HepG2 (cell line): ENCODE data around the gene COMMD1. TPM values are rescaled to one million over a fixed set of nuclear protein-coding genes. Genes with fewer than 3 reads are reported as not detected.

Source experiments
- CTCF ChIP-seq: sonication (generic); formaldehyde crosslinking; IDR thresholded peaks from 2 replicates; pipeline ENCODE4 v1.5.0; 2020; ENCODE audit warnings: mild to moderate bottlenecking, missing genetic modification reagents, moderate library complexity
- DR1 ChIP-seq: sonication (generic); formaldehyde crosslinking; IDR thresholded peaks from 2 replicates; pipeline ENCODE4 v1.8.0; 2021; ENCODE audit warnings: mild to moderate bottlenecking, missing genetic modification reagents, inconsistent platforms
- FOXO1 ChIP-seq: sonication (generic); formaldehyde crosslinking; IDR thresholded peaks from 2 replicates; pipeline ENCODE4 v1.4.0; 2020; ENCODE audit warnings: missing genetic modification reagents
- KLF16 ChIP-seq, 2 experiments: sonication (generic) in 1 of 2; formaldehyde crosslinking in 1 of 2; IDR thresholded peaks; 2 replicates each; pipeline versions ENCODE4 v1.6.1 to v1.8.0; 2016 to 2023; ENCODE audit warnings: missing genetic modification reagents in 2 of 2, missing compliant biosample characterization in 1 of 2
- NR2F2 ChIP-seq: IDR thresholded peaks from 2 replicates; pipeline ENCODE4 v1.6.1; 2012; ENCODE audit warnings: low read depth, inconsistent platforms, borderline replicate concordance
- PCBP1 ChIP-seq: fragments of 200-400 bp; formaldehyde crosslinking; IDR thresholded peaks from 2 replicates; pipeline ENCODE4 v1.6.1; 2017; ENCODE audit warnings: mild to moderate bottlenecking, low read depth, low read length, borderline replicate concordance
- RELA ChIP-seq: sonication (generic); formaldehyde crosslinking; IDR thresholded peaks from 2 replicates; pipeline ENCODE4 v1.4.0; 2020; ENCODE audit warnings: missing genetic modification reagents
- YEATS4 ChIP-seq: sonication (generic); formaldehyde crosslinking; IDR thresholded peaks from 2 replicates; pipeline ENCODE4 v1.4.0; 2020; ENCODE audit warnings: missing genetic modification reagents, borderline replicate concordance
- ZBTB43 ChIP-seq: sonication (generic); formaldehyde crosslinking; conservative IDR thresholded peaks from 2 replicates; pipeline ENCODE4 v1.4.0; 2020; ENCODE audit warnings: missing genetic modification reagents
- ZC3H4 ChIP-seq: sonication (generic); formaldehyde crosslinking; IDR thresholded peaks from 2 replicates; pipeline ENCODE4 v1.4.0; 2020; ENCODE audit warnings: missing genetic modification reagents, borderline replicate concordance
- ZNF160 ChIP-seq: sonication (generic); formaldehyde crosslinking; IDR thresholded peaks from 2 replicates; pipeline ENCODE4 v1.8.0; 2022; ENCODE audit warnings: mild to moderate bottlenecking, inconsistent platforms, missing genetic modification reagents
- ZNF441 ChIP-seq: sonication (generic); formaldehyde crosslinking; IDR thresholded peaks from 2 replicates; pipeline ENCODE4 v1.7.0; 2021; ENCODE audit warnings: missing genetic modification reagents, borderline replicate concordance
- ZNF501 ChIP-seq: sonication (generic); formaldehyde crosslinking; IDR thresholded peaks from 2 replicates; pipeline ENCODE4 v1.5.1; 2020; ENCODE audit warnings: mild to moderate bottlenecking, moderate library complexity, missing genetic modification reagents
- ZNF609 ChIP-seq: sonication (generic); formaldehyde crosslinking; IDR thresholded peaks from 2 replicates; pipeline ENCODE4 v1.4.0; 2020; ENCODE audit warnings: mild to moderate bottlenecking, missing genetic modification reagents, borderline replicate concordance
- polyA plus RNA-seq, 8 experiments: library from polyadenylated mRNA; depleted of rRNA in 3 of 8; stranded (reverse) in 7 of 8; unstranded in 1 of 8; fragments of >200 nt; fragmentation: Illumina TruSeq in 4 of 8; extraction: Trizol in 4 of 8; gene quantifications; 2 replicates each; pipeline versions ENCODE4 v1.2.1 to v1.2.3, GENCODE V29; 2011 to 2016; ENCODE audit warnings: low read depth in 4 of 8, missing spikeins in 1 of 8, mixed read lengths in 1 of 8; ENCODE audit not compliant: insufficient read depth in 1 of 8
- total RNA-seq, 5 experiments: library from RNA; depleted of rRNA; stranded (reverse); fragments of >200 nt; fragmentation: Illumina TruSeq; extraction: Trizol; gene quantifications; 2 replicates each; pipeline ENCODE4 v1.2.3, GENCODE V29; 2016; ENCODE audit warnings: low read depth in 1 of 5

The COMMD1 gene
- total and polyA plus RNA-seq, 2 of the 13 experiments (the other 11 are each of a cell fraction or from before 2014, with no cell fraction given) = 25.7 to 105 TPM

- TF ChIP-seq ZNF609 (CRISPR knock-in tag) = no peak
- TF ChIP-seq DR1 (CRISPR knock-in tag) = peak; percentile 75; the same call in 1 of the 2 replicates
- peak; percentile 73 for TF ChIP-seq ZNF441 (CRISPR knock-in tag)
- 0 out of 2 replicates have a peak, but pooled peaks have one; percentile 49 for TF ChIP-seq PCBP1
- peak; percentile 67 for TF ChIP-seq FOXO1 (CRISPR knock-in tag)
- peak; percentile 36; the same call in 1 of the 2 replicates for TF ChIP-seq CTCF (CRISPR knock-in tag)
- TF ChIP-seq KLF16 (CRISPR knock-in tag; IDR thresholded peaks at IDR 0.05) = peak in 1 of 2 experiments; percentile 97; a peak in 2 of 4 replicates
- peak; percentile 95 for TF ChIP-seq ZNF501 (CRISPR knock-in tag)
- peak; percentile 43; the same call in 1 of the 2 replicates for TF ChIP-seq ZNF160
- TF ChIP-seq YEATS4 (CRISPR knock-in tag) = peak; percentile 65; the same call in 1 of the 2 replicates
- no peak for TF ChIP-seq ZC3H4 (CRISPR knock-in tag)
- no peak for TF ChIP-seq RELA (CRISPR knock-in tag)
- no peak; the same call in 1 of the 2 replicates for TF ChIP-seq NR2F2
- no peak for TF ChIP-seq ZBTB43 (CRISPR knock-in tag)
These were observed at the start of gene COMMD1 (continued) for GRCh38 chr2:61905372-61906185.
